ENCODE data around the gene BNIP5. TPM values are rescaled to one million over a fixed set of nuclear protein-coding genes. Genes with fewer than 3 reads are reported as not detected.
A peak's percentile ranks its signal among the peaks of the same experiment; 100 is the strongest.

The BNIP5 gene
- polyA plus RNA-seq, 3 donors = not detected

GRCh38 chr6:36305885-36306284 is 30.8 kb downstream of the BNIP5 start:
- intact Hi-C loops (cut with micrococcal nuclease) = no loop called here
- Histone ChIP-seq H3K27ac (ENCODE audit: low read depth in 1 of 2, low read length in 2 of 2) (no peak overlapping the region), H3K79me2 (ENCODE audit: insufficient read depth, low read length) (no peaks in the 10 kb centered on the region), H3K9me3 (replicated peaks in 1 of 2; ENCODE audit: control insufficient read depth in 1 of 2, insufficient read depth in 1 of 2, low read length in 2 of 2) (no peaks in the 10 kb centered on the region), H3K4me1 (ENCODE audit: control insufficient read depth in 1 of 2, insufficient read depth in 2 of 2, low read length in 2 of 2) (peaks cover 7 to 12% of the 10 kb centered on the region in 2 donors), H3K4me2 (replicated peaks; ENCODE audit: extremely low read depth, low read length, poor library complexity, severe bottlenecking) (no peak overlapping the region), H4K20me1 (ENCODE audit: insufficient read depth, low read length) (no peaks in the 10 kb centered on the region), H3K36me3 (replicated peaks in 1 of 2; ENCODE audit: control insufficient read depth in 1 of 2, insufficient read depth in 2 of 2, low read length in 2 of 2) (peaks cover 31 to 63% of the 10 kb centered on the region in 2 donors), H3K27me3 (ENCODE audit: control insufficient read depth in 2 of 2, insufficient read depth in 2 of 2, low read length in 2 of 2) (no peaks in the 10 kb centered on the region), H3K9ac (ENCODE audit: insufficient read depth, low read length, poor library complexity, severe bottlenecking) (no peak overlapping the region), H2AFZ (ENCODE audit: insufficient read depth, low read depth, low read length, poor library complexity, severe bottlenecking) (no peak overlapping the region), H3K4me3 (replicated peaks in 1 of 3; ENCODE audit: low read depth in 2 of 3, low read length in 3 of 3) (no peak overlapping the region)
- 85% methylated on average over 7 of the region's 11 CpGs for WGBS (ENCODE audit: insufficient coverage)
- TF ChIP-seq CTCF (IDR thresholded peaks at IDR 0.05) = no peak
- Mint-ChIP-seq H3K27me3 (ENCODE audit: low read depth in 3 of 3) (peaks cover 0 to 4% (median 3%) of the 10 kb centered on the region in 3 donors), H3K4me1 (peaks cover 20% of the 10 kb centered on the region), H3K4me3 (no peak overlapping the region), H3K9me3 (peaks cover 0 to 7% (median 3%) of the 10 kb centered on the region in 7 donors), H3K27ac (no peak overlapping the region), H3K36me3 (peaks cover 69 to 87% of the 10 kb centered on the region in 2 donors)
- DNase-seq = no peak

- peaks cover 47% of the 10 kb centered on the region for H3K4me1 Mint-ChIP-seq
- peaks cover 29 to 35% of the 10 kb centered on the region in 2 donors for H3K4me1 ChIP-seq (ENCODE audit: control insufficient read depth in 1 of 2, insufficient read depth in 2 of 2, low read length in 2 of 2)
- H3K36me3 Mint-ChIP-seq = peaks cover 42 to 63% of the 10 kb centered on the region in 2 donors
- no peak overlapping the region for H3K4me3 ChIP-seq (replicated peaks in 1 of 3; ENCODE audit: low read depth in 2 of 3, low read length in 3 of 3)
- H4K20me1 ChIP-seq (ENCODE audit: insufficient read depth, low read length) = no peaks in the 10 kb centered on the region
- 36% methylated on average over 8 of the region's 13 CpGs for WGBS (ENCODE audit: insufficient coverage)
- peak overlapping the region in 6 of 7 donors; percentile 40 to 88 (median 81) for H3K27ac Mint-ChIP-seq
- no peaks in the 10 kb centered on the region for H3K79me2 ChIP-seq (ENCODE audit: insufficient read depth, low read length)
- no peak overlapping the region for H3K9ac ChIP-seq (ENCODE audit: insufficient read depth, low read length, poor library complexity, severe bottlenecking)
- peaks cover 13 to 29% of the 10 kb centered on the region in 2 donors for H3K36me3 ChIP-seq (replicated peaks in 1 of 2; ENCODE audit: control insufficient read depth in 1 of 2, insufficient read depth in 2 of 2, low read length in 2 of 2)
- peak; percentile 87 to 94 (median 92) for DNase-seq
- no peak overlapping the region for H3K27ac ChIP-seq (ENCODE audit: low read depth in 1 of 2, low read length in 2 of 2)
- no peaks in the 10 kb centered on the region for H3K27me3 ChIP-seq (ENCODE audit: control insufficient read depth in 2 of 2, insufficient read depth in 2 of 2, low read length in 2 of 2)
- no peak overlapping the region for H2AFZ ChIP-seq (ENCODE audit: insufficient read depth, low read depth, low read length, poor library complexity, severe bottlenecking)
- peak; percentile 99 for TF ChIP-seq CTCF (IDR thresholded peaks at IDR 0.05)
- no peak overlapping the region for H3K4me3 Mint-ChIP-seq
- no peaks in the 10 kb centered on the region for H3K9me3 Mint-ChIP-seq
- H3K4me2 ChIP-seq (replicated peaks; ENCODE audit: extremely low read depth, low read length, poor library complexity, severe bottlenecking) = no peak overlapping the region
- H3K9me3 ChIP-seq (replicated peaks in 1 of 2; ENCODE audit: control insufficient read depth in 1 of 2, insufficient read depth in 1 of 2, low read length in 2 of 2) = no peaks in the 10 kb centered on the region
- peaks cover 0 to 8% (median 2%) of the 10 kb centered on the region in 3 donors for H3K27me3 Mint-ChIP-seq (ENCODE audit: low read depth in 3 of 3)
- intact Hi-C loops (cut with micrococcal nuclease) = loop anchor here in 1 of 2 donors (5.0 kb wide), 1 partner anchor 65 kb away; no protein-coding TSS in a partner anchor
Measured at GRCh38 chr6:36302227-36302976, 34.3 kb downstream of the BNIP5 start.

Measured in CD14-positive monocyte (primary cell).